Inflammatory macrophage treated with lipopolysaccharide for 4 hours (primary cell): ENCODE data around the gene PLEKHA7.

ENCODE experiments used
- DNase-seq: peaks from one replicate; pipeline ENCODE4 v3.0.0-alpha.2; 2020

Gene PLEKHA7

DNA sequence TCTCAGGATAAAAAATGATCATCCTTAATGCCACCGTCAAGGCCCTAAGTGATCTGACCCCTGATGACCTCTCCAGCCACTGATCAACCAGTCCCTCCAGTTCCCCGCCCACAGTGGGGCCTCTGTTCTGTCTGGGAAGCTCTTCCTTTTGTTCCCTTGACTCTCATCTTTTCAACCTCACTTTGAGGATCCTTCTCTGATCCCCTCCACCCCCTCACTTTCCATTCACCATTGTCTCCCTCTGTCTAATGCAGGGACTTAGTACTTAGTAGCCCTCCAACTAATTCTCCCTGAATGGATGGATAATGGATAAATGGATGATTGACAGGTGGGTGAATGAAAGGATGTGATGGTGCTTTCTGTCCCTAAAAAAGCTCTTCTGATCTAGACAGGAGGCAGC is 230.1 kb downstream of the PLEKHA7 start:
- no peak for DNase-seq

DNA sequence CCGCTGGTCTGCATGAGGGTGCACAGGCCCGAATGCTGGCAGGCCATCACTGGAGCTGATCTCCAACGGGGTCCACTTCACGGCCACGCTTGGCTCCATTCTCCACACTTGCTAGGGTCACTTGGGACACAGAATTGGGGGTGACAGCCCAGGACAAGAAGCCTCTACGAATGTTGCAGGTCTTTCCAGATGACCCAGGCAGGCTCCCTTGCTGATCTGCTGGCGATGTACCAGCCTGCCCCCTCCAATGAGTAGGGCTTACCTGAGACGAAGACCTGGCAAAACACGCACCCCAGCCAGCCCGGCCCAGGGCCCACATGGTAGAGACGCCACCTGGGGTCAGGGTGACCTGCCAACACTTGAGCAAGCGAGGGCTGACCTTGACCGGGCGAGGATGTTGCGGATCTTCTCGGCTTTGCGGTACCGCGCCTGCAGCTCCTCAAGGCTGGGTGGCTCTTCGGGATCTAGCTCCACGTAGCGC is 230.9 kb downstream of the PLEKHA7 start:
- DNase-seq, result no peak

DNA sequence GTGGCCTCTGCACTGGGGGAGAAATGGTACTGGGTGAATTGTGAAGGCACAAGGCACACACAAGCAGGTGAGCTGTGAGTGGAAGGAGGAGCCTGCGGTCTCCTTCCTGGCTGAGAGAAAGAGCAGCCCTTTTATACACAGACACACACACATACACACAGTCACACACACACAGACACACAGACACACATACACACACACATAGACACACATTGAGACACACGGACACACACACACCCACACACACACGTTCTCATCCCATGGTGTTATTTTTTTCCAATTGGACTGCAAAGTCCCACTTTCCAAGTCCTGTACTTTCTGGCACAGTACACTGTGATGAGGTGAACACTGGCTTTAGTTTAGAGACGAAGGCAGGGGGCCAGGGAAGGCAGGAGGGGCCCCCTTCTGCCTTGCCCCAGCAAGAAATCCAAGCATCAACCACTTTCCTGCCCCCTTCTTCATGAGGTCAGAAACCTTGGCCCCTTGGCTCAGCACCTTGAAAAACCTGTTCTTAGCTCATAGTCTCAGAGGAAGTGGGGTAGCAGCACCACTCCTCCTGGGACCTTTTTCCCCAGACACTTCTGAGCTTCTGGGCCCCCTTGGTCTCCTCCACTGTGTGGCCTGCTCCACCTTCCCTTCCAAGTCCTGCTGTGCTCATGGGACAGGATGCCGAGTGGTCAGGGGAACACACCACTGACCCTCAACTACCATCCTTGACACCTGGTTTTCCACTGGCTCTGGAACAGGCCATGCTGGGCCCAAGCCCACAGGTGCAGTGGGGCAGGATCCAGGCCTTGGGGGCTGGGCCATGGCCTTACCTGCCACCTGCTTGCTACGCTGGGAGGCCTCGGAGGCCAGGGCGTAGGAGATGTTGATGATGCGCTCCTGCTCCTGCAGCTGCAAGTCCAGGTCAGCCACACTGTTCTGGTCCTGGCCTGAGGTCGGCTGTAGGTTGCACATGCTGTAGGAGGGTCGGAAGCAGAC is 232.0 kb downstream of the PLEKHA7 start:
- DNase-seq, result no peak

DNA sequence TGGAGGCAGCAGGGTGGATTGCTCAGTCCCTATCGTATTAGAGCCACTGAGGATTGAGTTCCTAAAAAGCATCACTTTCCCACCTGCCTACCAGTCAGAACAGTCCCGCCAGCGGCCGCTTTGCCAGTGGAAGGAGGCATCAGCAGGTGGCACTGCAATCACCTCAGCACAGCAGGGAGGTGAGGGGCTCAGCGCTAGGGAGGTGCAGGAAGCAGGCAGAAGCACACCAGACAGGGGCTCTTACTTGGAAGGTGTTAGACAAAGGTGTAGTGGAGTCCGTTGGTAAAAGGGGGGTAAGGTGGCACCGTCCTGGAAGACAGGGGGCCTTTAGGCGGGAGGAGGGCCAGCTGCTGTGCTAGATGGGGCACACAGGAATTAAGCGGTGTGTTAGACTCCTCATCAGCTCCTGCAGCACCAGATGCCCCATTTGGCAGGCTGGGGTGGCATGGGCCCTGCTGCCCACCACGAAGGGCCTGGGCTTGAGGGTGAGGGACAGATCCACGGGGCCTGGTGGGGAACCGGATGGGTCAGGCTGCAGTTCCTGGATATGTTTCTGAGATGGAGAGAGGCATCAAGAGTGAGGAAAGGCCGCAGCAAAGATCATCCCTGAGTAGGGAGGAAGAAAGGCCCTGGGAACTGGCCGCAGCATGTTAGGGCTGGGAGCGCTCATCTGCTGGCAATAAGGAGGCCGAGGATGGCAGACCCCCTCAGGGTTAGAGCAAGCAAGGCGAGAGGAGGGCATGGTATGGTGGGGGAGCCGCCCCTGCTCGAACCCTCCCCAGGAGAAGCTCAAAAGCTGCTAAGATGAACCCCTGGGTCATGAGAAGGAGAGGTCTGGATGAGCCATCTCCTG is 233.3 kb downstream of the PLEKHA7 start:
- DNase-seq, result no peak

DNA sequence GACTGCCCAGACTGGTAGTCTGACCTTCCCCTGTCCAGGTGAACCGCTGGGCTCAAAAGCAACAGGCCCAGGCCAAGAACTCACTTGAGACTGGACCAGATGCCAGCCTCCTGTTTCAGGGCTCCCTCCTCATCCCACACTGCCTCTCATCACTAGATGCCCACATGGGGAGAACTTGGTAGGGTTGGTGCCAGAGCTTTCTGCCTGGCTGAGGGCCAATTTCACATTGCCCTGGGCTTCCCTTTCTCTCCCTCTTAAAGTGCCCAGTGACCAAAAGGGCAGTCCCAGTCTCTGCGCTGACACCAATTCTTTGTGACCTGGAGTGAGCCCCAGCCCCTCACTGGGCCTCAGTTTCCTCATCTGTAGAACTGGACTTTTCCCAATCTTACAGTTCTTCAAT is 234.1 kb downstream of the PLEKHA7 start:
- DNase-seq, result no peak

DNA sequence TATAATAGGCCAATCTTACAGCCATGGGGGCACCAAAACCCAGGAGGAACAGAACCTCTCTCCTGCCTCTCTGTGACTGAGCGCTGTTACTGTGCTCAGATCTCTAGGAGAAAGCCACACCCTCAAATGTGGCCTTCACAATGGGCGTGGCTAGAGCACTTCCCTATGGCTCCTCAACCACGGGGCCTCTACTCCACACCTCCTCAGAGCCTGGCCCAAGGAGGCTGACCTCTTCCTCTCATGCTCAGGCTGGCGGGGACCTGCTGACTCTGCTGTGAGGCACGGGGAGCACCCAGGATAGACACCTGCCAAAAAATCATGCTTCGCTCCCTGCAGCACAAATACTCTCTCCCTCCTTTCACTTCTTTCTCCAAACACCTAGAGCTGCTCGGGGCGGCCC is 234.8 kb downstream of the PLEKHA7 start:
- peak; percentile 80 for DNase-seq

DNA sequence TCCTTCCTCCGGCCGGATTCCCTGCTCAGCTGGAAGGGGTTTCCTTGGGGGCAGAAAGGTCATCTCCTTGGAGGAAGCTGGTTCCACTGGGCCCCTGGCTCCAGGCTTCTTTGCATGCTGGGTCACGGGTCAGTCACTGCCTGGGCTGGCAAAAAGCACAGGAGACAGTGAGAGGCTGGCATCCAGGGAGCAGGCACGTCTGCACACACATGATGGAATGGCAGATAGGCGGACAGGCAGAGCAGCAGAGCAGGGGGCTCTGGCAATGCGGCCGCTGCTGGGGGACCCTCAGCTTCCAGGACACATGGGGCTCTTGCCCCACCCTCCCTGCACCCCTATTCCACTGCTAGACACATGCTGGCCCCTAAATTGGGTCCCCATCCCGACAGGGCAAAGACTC is 235.3 kb downstream of the PLEKHA7 start:
- DNase-seq, result no peak

DNA sequence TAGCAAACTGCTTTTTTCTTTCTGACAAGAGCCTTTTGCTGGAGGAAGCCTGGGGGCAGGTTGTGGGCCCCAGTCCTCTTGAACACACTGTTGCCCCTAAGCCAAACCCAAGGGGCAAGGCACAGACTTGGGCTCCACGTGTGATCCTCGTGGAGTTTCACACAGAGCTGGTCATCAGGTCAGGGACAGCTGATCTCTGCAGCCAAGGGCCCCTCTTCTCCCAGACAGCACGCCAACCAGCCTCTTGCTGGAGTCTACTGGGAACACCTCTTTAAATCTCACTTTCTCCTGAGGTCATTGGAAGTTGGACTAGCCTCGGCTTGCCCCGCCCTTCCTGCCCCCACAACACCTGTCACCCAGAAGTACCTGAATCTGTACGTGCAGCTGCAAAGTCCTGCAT is 235.9 kb downstream of the PLEKHA7 start:
- DNase-seq, result no peak

DNA sequence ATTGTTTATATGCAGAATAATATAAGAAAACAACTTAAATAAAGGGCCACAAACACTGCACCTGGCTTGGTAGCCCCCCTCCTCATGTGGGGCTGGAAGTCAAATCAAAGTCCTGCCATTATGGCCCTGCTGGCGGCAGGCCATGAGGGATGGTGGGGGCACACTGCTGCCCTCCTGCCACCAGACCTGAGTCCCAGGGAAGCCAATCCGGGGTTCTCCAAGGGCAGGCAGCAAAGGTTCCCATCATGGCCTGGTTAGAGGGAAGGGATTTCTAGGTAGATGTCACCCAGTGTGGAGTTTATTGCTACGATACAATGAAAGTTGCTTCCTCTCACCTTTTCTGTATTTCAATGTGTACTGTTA is 236.6 kb downstream of the PLEKHA7 start:
- DNase-seq, result no peak

DNA sequence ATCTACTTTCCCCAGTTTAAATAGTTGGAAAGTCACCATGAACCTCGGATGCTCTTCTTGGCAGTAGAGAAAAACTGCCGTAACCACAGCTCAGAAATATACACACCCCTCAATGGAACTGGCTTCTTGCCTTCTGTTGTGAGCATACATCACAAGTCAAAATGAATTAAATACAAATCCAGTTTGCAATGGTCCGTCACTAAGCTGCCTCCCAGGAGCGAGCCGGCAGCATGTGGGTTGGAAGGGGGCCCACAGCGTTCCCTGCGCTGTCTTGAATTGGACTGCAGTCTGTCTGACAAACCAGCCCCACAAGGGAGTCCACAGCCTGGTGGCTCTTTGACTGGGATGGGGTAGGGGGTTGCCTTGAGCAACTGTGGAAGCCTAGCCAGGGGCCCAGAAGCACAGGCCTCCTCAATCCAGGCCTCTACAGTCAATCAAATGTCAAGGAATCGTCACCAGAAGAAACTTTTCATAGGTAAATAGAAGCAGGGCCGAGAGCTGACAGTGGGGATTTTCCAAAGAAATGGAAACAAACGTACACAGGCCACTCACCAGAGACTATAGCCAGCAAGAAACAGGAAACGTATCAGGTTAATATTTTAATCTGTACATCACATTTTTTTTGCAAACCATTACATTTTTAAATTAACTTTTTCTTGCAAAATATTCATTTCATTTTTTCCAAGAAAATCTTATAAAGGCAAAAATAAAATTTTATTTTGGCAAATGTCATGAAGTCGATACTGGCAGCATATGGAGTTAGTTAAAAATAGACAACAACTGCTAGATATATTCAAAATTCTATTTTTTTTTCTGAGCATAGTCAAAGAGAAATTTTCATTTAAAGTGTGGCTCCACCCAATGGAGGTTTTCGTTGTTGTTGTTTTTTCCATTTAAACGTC is 237.3 kb downstream of the PLEKHA7 start:
- no peak for DNase-seq

DNA sequence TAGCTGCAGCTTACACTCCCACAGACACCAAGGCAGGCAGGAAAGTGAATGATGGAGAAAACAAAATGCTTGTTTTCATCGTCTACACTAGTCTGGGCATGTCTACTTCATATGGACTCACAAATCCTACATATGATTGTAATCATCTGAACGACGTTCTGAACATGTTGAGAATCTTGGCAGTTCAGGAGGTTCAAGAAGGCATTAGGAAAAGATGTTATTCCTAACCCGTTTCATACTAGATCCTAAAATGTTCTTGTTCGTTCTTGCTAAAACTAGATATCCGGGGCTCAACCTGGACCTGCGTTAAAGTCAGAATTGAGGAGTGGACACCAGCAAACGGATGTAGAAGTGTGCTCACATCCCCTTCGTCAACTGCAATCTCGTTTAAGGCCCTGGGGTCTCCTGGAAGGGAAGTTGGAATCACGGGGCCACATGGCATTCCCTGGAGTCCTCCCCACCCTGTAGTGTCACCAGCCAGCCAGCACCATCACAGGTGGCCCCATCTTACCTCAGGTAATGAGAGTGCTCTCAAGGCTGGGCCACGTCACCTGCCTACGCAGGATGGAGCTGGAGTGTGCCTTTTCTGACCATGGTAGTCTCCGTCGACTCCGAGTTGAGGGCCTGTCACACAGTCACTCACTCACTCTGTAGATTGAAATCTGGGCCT is 238.5 kb downstream of the PLEKHA7 start:
- no peak for DNase-seq

DNA sequence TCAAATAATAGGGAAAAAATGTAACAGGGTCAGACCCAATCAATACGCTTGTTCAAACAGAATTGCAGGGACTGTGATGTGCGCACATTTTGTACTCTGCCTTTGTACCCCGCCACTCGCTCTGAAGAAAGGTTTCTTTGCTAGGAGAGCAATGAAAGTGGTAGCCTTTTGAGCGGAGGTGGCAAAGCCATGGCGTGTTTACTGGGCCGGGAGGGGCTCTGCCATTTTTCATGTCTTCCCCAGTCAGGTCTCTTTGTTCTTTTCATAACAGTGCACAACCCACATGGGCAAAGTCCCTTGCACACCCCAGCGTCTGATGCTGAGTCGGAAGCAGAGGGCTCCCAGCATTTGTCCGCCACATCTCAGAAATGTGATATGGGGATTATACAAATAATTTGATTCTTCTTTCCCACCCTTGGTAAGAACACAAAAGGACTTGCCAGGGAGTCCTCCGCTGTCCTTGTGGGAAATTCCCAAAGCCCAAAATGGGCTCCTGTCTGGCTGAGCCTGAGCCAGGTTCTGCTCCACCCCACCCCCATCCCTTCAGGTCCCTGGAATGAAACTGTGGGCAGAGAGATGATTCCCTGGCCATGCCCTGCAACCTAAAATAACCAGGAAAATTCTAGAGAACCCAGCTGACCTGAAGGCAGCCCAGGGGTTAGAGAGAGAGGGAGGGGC is 239.1 kb downstream of the PLEKHA7 start:
- DNase-seq, result no peak

DNA sequence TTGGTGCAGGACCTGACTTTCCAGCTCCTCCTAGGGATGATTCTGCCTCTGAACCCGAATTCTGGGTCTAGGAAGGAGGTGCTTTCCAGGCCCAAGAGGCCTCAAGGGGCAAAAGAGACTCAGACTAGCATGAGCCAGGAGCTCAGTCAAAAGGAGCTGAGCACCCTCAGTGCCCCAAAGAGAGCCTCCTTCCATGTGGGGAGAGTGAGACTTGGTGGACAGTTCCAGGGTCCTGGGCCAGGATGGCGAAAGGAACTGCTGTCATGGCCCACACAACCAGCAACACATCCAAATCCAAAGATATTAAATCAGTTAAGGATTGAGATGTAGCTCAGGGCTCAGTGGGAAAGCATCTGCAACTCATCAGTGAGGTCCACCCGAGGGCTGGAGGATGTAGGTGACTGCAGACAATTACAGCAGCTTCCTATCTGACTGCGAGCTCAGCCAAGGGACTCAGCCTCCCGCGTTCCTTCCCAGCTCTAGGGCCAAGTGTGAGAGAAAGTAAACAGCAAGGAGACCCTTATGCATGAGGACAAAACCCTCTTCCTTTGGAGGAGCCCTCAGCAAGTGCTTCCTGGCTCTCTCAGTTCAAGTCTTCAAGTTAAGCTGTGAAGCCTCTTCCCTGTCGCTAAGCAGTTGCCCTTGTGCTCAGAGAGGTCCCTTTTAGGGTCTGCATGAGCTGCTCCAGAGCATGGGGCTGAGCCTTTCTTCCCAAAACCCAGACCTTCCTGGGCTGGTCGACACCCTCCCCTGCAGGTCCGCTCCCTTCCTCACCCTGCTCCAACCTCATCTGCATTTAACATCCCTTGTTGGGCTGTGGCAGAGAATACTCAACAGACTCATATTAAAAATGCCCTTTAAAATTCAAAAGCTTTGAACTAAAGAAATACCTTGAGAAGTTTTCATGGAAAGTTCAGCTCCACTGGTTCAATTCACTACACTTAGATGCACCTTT is 240.0 kb downstream of the PLEKHA7 start:
- no peak for DNase-seq

DNA sequence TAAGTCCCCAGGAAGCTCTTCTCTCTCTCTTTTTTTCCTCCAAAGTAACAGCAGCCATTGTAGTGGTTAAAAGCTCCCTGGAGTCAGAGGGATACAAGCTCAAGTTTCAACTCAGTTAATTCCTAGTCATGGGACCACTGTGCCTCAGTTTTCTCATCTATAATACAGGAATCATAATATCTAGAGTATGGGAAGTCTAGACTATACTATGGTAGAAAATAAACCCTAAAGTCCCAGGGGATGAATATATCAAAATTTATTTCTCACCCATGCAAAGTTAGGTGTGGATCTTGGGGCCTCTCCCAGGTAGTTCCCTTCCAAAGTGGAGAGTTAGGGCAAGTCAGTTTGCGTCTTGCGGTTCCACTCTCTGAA is 242.1 kb downstream of the PLEKHA7 start:
- no peak for DNase-seq

DNA sequence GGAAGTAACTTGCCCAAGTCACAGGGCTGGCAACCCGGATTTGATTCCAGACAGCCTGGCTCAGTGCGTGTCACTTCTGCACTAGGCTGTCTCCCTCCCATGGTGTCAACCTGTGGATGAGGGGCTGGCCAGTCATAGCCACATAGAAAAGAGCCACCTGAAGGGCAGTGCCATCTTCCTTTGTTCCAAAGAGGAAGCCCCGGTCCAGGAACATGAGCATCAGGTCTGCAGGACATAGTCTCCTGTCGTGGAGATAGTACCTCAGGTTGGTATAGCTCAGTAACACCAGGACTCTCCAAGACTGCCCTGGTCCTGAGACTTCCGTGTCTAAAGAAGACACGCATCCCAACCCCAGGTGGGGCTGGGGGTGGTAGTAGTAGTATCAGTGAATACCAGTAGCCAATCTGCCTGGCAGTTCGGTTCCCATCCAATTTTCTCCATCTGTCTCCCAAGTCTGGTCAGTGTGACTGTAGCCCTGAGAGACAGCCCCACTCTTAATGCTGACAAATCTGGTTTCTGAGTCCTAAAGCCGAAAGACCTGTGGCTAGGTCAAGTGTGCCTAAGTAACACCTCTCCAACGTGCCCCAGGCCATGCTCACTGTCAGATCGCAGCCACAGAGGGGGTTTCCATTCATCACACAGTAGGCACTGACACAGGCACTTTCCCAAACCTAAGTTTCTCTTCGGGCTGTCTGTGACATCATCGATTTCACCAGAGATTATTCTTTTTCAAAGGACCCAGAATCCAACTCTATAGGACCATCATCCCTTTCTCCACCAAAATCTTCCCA is 242.7 kb downstream of the PLEKHA7 start:
- no peak for DNase-seq

DNA sequence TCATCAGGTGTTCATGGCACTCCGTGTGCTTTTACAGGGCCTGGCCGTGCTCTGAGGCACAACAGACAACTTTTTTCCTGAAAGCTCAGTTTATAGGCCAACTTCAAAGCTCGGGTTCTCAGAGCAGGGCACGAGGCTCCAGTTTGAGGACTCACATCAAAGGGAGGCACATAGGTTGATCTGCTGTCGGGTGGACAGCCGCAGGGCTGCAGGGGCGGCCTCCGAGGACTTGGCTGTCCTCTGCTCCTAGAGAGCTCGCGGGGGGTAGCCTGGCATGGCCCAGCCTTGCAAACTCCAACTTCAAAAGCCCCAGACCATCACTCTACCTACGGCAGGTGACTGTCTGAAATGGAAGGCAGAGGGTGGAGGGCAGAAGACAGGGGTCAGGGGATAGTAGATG is 244.2 kb downstream of the PLEKHA7 start:
- DNase-seq, result no peak

DNA sequence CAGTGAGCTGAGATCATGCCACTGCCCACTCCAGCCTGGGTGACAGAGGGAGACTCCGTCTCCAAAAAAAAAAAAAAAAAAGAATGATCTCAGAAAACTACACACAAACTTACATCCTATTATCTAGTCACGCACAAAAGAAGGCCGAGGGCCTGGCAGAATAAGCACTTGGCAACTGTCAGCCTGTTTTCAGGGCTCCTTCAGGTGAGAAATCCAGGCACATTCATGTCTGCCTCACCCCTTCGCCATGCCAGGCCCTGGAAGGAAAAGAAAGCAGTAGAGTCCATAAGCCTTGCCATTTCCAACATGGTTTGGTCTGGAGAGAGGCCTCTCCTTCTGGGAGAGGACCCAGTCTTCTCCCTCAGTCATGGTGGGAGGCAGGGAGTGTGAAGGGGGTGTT is 244.8 kb downstream of the PLEKHA7 start:
- DNase-seq, result no peak

DNA sequence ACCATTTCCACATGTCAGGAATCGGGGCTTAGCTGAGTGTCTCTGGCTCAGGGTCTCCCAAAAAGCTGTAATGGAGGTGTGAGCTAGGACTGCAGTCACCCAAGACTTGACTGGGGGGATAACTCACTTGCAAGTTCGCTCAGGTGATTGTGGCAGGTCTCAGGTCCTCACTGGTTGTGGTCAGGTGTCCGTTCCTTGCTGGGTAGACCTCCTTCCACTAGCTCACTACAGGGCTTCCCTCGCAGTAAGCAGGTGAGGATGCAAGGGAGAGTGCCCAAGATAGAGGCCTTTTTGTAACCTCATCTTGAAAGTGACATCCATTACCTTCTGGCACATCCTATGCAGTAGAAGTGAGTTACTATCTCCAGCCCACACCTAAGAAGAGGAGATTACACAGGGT is 246.3 kb downstream of the PLEKHA7 start:
- no peak for DNase-seq

DNA sequence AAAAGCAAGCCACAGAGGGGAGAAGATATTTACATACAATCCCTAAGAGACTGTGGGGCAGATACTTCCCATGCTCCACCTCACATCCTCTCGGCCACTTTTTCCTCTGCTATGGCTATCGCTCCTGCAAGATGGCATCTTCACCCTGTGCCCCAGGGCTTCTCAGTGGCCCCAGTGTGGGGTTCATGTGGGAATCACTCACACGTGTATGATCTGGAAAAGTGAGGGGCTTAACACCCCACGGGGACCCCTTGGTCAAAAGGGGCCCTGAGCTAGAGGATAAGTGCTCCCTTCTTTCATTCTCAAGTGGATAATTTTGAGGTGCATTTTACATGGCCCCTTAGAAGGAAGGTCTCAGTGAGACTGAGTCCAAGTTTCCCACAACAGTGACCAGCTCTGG is 247.1 kb downstream of the PLEKHA7 start:
- DNase-seq, result no peak

DNA sequence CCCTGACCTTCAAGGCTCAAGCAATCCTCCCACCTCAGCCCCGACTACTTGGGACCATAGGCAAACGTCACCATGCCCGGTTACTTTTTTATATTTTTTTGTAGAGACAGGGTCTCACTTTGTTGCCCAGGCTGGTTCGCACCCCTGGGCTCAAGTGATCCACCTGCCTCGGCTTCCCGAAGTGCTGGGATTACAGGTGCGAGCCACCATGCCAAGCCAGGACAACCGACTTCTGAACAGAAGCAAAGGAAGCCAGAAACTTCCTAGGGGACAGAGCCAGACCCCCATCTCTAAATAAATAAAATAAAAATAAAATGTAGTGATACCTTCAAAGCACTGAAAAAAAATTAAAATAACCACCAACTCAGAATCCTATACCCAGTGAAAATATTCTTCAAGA is 249.3 kb downstream of the PLEKHA7 start:
- no peak for DNase-seq
